ENCODE measurements around the gene MTFMT.

Gene MTFMT

DNA sequence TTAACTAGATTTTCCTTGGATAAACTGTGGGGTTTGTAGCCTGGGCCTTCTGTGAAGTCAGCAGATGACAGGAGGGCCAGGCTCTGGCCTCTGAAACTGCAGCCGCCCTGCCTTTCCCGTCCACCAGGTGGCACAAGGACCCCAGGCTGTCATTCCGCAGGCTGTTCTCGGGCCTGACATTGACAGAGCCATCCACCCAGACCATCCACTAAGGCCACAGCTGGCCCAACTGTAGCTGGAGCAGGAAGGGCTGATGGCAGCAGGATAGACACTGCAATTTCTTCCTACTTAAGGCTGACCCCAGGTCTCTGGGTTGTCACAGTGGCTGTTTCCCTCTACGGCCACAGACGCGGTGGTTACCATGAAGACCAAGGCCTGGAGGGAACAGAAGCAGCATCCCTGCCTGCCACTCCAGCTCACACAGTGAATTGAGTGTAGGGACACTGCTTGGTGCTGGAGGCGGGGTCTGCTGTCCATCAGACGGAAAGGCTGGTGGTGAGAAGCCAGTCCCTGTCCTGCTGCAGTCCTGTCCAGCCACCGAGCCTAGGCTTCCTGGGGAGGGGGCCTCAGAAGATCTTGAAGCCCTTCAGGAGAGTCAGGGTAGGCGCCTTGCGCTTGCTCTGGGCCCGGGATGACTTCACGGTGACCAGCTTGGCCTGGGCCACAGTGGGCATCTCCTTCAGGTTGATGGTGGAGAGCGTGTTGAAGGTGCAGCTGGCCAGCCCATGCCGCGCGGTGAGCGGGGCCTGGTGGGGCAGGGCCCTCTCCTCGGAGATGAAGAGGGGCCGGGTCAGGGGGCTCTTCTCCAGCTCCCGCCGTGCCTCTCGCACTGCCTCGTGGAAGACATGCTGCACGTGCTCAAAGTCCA is 25.1 kb upstream of the MTFMT start:
- TF ChIP-seq GATA3 (IDR thresholded peaks at IDR 0.05; ENCODE audit: low read depth, low read length) = no peak

- TF ChIP-seq GATA3 (IDR thresholded peaks at IDR 0.05; ENCODE audit: low read depth, low read length) (no peak), GATA2 (IDR thresholded peaks at IDR 0.05; ENCODE audit: low read depth, low read length) (no peak)
Measured at GRCh38 chr15:65052956-65053355, 23.5 kb upstream of the MTFMT start.

- TF ChIP-seq GATA2 (IDR thresholded peaks at IDR 0.05; ENCODE audit: low read depth, low read length) = no peak
- TF ChIP-seq GATA3 (IDR thresholded peaks at IDR 0.05; ENCODE audit: low read depth, low read length) = no peak
Measured at GRCh38 chr15:65051266-65051665, 21.8 kb upstream of the MTFMT start.

GRCh38 chr15:65050270-65050669 is 20.8 kb upstream of the MTFMT start:
- TF ChIP-seq GATA3 (IDR thresholded peaks at IDR 0.05; ENCODE audit: low read depth, low read length) (no peak), GATA2 (IDR thresholded peaks at IDR 0.05; ENCODE audit: low read depth, low read length) (no peak)

- TF ChIP-seq GATA3 (IDR thresholded peaks at IDR 0.05; ENCODE audit: low read depth, low read length) (no peak), GATA2 (IDR thresholded peaks at IDR 0.05; ENCODE audit: low read depth, low read length) (no peak)
Measured at GRCh38 chr15:65049418-65049840, 20.0 kb upstream of the MTFMT start.

DNA sequence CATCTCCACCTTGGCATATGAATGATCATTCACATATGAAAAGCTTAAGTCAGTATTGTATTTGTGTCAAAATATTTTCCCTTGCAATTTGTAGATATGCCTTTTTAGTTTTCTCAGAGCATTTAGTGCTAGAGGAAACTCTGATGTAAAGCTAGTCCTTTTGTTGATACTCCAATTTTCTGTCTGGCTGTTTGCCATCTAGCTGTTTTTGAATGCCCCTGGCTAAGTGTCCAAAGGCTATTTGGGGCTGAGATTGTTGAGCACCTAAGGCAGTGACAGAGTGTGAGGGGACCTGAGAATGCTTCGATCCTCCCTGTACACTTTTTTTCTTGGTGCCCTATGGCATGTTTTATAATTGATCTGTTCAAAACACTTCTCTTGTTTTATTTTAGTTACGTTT is 18.8 kb upstream of the MTFMT start:
- TF ChIP-seq GATA2 (IDR thresholded peaks at IDR 0.05; ENCODE audit: low read depth, low read length) (no peak), GATA3 (IDR thresholded peaks at IDR 0.05; ENCODE audit: low read depth, low read length) (no peak)

- TF ChIP-seq GATA2 (IDR thresholded peaks at IDR 0.05; ENCODE audit: low read depth, low read length) (no peak), GATA3 (IDR thresholded peaks at IDR 0.05; ENCODE audit: low read depth, low read length) (no peak)
Measured at GRCh38 chr15:65044724-65045481, 15.5 kb upstream of the MTFMT start, which contains the start of gene SLC51B. TSS of gene SLC51B (plus strand) at chr15:65045387. CDS start at chr15:65050005, 4,618 bp downstream.

GRCh38 chr15:65042776-65043327 is 13.4 kb upstream of the MTFMT start:
- no peak for TF ChIP-seq GATA2 (IDR thresholded peaks at IDR 0.05; ENCODE audit: low read depth, low read length)
- TF ChIP-seq GATA3 (IDR thresholded peaks at IDR 0.05; ENCODE audit: low read depth, low read length) = no peak

GRCh38 chr15:65041787-65042186 is 12.3 kb upstream of the MTFMT start:
- no peak for TF ChIP-seq GATA2 (IDR thresholded peaks at IDR 0.05; ENCODE audit: low read depth, low read length)
- TF ChIP-seq GATA3 (IDR thresholded peaks at IDR 0.05; ENCODE audit: low read depth, low read length) = no peak

GRCh38 chr15:65040461-65040860 is 11.0 kb upstream of the MTFMT start:
- no peak for TF ChIP-seq GATA3 (IDR thresholded peaks at IDR 0.05; ENCODE audit: low read depth, low read length)
- TF ChIP-seq GATA2 (IDR thresholded peaks at IDR 0.05; ENCODE audit: low read depth, low read length) = no peak

DNA sequence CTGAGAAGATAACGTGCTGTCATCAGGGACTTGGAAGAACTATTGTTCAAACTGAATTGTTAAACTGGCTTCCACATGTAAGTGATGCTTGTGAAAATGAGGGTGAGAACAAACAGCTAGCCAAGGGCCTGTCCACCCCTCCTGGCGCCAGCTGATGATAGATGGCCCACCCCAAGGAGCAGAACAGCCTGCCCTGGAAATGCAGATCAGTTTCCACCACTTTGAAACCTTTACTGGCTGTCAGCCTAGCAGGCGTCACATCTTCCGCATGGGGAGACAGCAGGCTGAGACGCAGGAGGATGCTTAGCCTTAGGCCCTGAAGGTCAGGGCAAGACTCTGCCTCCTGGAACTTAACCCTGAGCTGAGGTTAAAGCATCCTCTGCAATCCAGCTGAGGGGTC is 9.4 kb upstream of the MTFMT start:
- TF ChIP-seq GATA2 (IDR thresholded peaks at IDR 0.05; ENCODE audit: low read depth, low read length) (no peak), GATA3 (IDR thresholded peaks at IDR 0.05; ENCODE audit: low read depth, low read length) (no peak)

DNA sequence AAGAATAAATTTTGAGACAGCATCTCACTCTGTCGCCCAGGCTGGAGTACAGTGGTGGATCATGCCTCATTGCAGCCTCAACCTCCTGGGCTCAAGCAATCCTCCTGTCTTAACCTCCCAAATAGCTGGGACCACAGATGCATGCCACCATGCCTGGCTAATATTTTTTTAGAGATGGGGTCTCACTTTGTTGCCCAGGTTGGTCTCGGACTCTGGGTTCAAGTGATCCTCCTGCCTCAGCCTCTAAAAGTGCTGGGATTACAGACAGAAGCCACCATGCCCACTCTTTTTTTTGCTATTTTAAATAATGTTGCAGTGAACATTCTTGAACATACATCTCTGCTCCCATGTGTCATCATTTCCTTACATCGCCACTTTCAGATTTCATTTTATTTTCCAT is 9.0 kb upstream of the MTFMT start:
- TF ChIP-seq GATA3 (IDR thresholded peaks at IDR 0.05; ENCODE audit: low read depth, low read length) (no peak), GATA2 (IDR thresholded peaks at IDR 0.05; ENCODE audit: low read depth, low read length) (no peak)

DNA sequence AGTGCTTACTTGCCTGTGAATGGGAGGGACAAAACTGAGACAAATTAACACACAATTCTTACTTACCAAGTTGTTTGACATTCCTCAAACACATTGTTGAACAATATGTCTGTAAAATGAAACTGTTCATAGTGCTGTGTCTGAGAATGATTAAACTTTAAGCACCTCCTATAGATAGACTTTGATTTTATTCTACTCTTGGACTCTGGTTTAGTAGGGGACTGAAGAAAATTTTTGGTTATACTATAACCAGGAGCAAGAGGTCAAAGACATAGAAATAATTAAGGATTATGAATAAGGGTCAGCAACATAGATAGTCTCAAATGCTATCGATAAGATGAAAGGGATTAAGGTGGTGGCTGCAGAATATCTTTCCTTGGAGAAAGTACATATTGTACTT is 7.9 kb upstream of the MTFMT start:
- TF ChIP-seq GATA2 (IDR thresholded peaks at IDR 0.05; ENCODE audit: low read depth, low read length) (no peak), GATA3 (IDR thresholded peaks at IDR 0.05; ENCODE audit: low read depth, low read length) (no peak)

DNA sequence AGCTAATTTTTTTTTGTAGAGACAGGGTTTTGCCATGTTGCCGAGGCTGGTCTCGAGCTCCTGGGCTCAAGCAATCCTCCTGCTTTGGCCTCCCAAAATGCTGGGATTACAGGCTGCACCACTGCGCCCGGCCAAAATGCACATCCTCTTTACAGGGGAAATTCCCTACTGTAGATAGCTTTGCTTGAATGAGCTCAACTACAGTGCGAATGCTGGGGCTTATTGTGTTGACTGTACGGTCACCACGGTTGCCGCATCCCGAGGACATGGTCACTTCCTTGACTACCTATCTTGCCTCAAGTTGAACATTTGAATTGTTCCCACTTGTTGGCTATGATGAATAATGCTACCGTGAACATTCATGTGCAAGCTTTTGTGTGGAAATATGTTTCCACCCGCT is 5.3 kb upstream of the MTFMT start:
- TF ChIP-seq GATA2 (IDR thresholded peaks at IDR 0.05; ENCODE audit: low read depth, low read length) (no peak), GATA3 (IDR thresholded peaks at IDR 0.05; ENCODE audit: low read depth, low read length) (no peak)
